Breast epithelium (tissue), 3 donors: ENCODE data around the gene PSMF1.

Experiments
- CTCF ChIP-seq, 3 donors: fragments of 450-650 bp; IDR thresholded peaks; one replicate each; pipeline ENCODE4 v1.5.1; 2016 to 2017; ENCODE audit warnings: antibody characterized with exemption in 3 of 3, mild to moderate bottlenecking in 3 of 3, moderate library complexity in 3 of 3
- POLR2A ChIP-seq: fragments of 450-650 bp; IDR thresholded peaks from one replicate; pipeline ENCODE4 v1.6.1; 2016; ENCODE audit warnings: antibody characterized with exemption, mild to moderate bottlenecking, moderate library complexity

GRCh38 chr20:1199212-1199873 is 80.9 kb downstream of the PSMF1 start:
- TF ChIP-seq CTCF (IDR thresholded peaks at IDR 0.05) (no peak), POLR2A (no peak)
